K562 (cell line): ENCODE data around the gene C1orf56. TPM values are rescaled to one million over a fixed set of nuclear protein-coding genes. Genes with fewer than 3 reads are reported as not detected.
A peak's percentile ranks its signal among the peaks of the same experiment; 100 is the strongest.

Experiments
- BACH1 ChIP-seq: fragments of 200-800 bp; sonication (Bioruptor generic); IDR thresholded peaks from 2 replicates; pipeline ENCODE4 v1.6.1; 2016; ENCODE audit warnings: missing genetic modification characterization, missing compliant biosample characterization
- DPF2 ChIP-seq: fragments of 450-650 bp; IDR thresholded peaks from 2 replicates; pipeline ENCODE4 v1.6.1; 2016
- GATAD2A ChIP-seq: fragments of 450-650 bp; IDR thresholded peaks from 2 replicates; pipeline ENCODE4 v1.6.1; 2017
- TEAD1 ChIP-seq, 2 experiments: fragments of 450-650 bp in 1 of 2; sonication (generic) in 1 of 2; formaldehyde crosslinking; IDR thresholded peaks; 2 replicates each; pipeline versions ENCODE4 v1.4.0 to v1.8.0; 2020 to 2022; ENCODE audit warnings: mild to moderate bottlenecking in 2 of 2, missing genetic modification reagents in 1 of 2
- ZNF766 ChIP-seq: fragments of 200-800 bp; sonication (Bioruptor generic); conservative IDR thresholded peaks from 2 replicates; pipeline ENCODE4 v1.6.1; 2016; ENCODE audit warnings: missing genetic modification characterization, missing compliant biosample characterization
- polyA plus RNA-seq, 8 experiments: library from polyadenylated mRNA; depleted of rRNA in 4 of 8; stranded (reverse) in 5 of 8; unstranded in 3 of 8; fragments of >200 nt; fragmentation: Nextera tagmentation in 2 of 8; fragmentation: Illumina TruSeq in 1 of 8; extraction: Ambion mirVana in 2 of 8; extraction: Trizol in 1 of 8; gene quantifications; 2 replicates each; pipeline versions ENCODE4 v1.2.1 to v1.2.3, GENCODE V29; 2011 to 2014; ENCODE audit warnings: inconsistent platforms in 1 of 8, missing spikeins in 1 of 8
- total RNA-seq, 7 experiments: library from RNA; depleted of rRNA in 6 of 7; stranded (reverse); fragments of >200 nt in 6 of 7; fragmentation: Illumina TruSeq in 2 of 7; extraction: Trizol in 2 of 7; gene quantifications; 2 replicates each; pipeline versions ENCODE4 v1.2.1 to v1.2.3, GENCODE V29; 2011 to 2021; ENCODE audit warnings: low replicate concordance in 1 of 7
- TF ChIP-seq, protein P1 (sequence below): fragments of 450-650 bp; IDR thresholded peaks from 2 replicates; pipeline ENCODE4 v1.6.1; 2016; ENCODE audit warnings: mild to moderate bottlenecking, moderate library complexity
- TF ChIP-seq, protein P2 (sequence below): fragments of 200-800 bp; sonication (Bioruptor generic); IDR thresholded peaks from 2 replicates; pipeline ENCODE4 v1.6.1; 2017; ENCODE audit warnings: missing genetic modification characterization, missing compliant biosample characterization
- TF ChIP-seq, protein P3 (sequence below), 2 experiments: fragments of 450-650 bp in 1 of 2; sonication (generic) in 1 of 2; formaldehyde crosslinking in 1 of 2; IDR thresholded peaks in 1 of 2; conservative IDR thresholded peaks in 1 of 2; 2 replicates each; pipeline versions ENCODE4 v1.6.1 to v1.8.1; 2016 to 2023; ENCODE audit warnings: mild to moderate bottlenecking in 2 of 2, moderate library complexity in 2 of 2, inconsistent platforms in 1 of 2, missing genetic modification reagents in 1 of 2
- TF ChIP-seq, protein P4 (sequence below): fragments of 450-650 bp; IDR thresholded peaks from 2 replicates; pipeline ENCODE4 v1.6.1; 2016; ENCODE audit warnings: antibody characterized with exemption

Gene C1orf56
- total and polyA plus RNA-seq, 9 of the 15 experiments (the other 6 are each of a cell fraction or from before 2014, with no cell fraction given): 0.18 to 15.7 (median 1.1) TPM

DNA sequence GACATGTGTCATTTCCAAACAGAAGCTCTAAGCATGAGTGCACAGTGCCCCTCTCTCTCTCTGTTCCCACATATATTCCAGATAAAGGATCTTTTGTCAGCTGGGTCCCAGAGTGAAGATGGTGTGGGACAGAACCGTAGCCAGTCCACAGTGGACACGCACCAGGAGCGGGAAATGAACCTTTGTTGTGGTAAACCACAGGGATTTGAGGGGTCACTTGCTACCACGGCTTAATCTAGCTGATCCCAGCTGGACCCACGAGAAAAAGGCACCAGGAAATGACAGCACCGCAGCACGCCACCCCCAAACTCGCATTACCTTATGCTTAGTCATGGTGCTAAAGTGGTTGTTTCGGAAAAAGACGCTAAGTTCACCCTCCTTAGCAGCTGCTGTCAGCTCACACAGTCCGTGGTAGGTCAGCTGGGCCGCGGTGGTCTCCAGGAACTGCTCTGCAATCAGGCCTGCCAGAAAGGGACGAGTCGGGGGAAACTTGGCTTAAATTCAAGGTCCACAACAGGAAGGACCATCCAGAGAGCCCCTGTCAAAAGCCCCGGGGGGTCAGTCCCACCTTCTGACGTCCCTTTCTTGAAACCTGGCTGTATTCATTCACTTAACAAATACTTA is 48.4 kb upstream of the C1orf56 start (continued):
- peak; percentile 85 for TF ChIP-seq BACH1 (tag)
- TF ChIP-seq, protein P1, sequence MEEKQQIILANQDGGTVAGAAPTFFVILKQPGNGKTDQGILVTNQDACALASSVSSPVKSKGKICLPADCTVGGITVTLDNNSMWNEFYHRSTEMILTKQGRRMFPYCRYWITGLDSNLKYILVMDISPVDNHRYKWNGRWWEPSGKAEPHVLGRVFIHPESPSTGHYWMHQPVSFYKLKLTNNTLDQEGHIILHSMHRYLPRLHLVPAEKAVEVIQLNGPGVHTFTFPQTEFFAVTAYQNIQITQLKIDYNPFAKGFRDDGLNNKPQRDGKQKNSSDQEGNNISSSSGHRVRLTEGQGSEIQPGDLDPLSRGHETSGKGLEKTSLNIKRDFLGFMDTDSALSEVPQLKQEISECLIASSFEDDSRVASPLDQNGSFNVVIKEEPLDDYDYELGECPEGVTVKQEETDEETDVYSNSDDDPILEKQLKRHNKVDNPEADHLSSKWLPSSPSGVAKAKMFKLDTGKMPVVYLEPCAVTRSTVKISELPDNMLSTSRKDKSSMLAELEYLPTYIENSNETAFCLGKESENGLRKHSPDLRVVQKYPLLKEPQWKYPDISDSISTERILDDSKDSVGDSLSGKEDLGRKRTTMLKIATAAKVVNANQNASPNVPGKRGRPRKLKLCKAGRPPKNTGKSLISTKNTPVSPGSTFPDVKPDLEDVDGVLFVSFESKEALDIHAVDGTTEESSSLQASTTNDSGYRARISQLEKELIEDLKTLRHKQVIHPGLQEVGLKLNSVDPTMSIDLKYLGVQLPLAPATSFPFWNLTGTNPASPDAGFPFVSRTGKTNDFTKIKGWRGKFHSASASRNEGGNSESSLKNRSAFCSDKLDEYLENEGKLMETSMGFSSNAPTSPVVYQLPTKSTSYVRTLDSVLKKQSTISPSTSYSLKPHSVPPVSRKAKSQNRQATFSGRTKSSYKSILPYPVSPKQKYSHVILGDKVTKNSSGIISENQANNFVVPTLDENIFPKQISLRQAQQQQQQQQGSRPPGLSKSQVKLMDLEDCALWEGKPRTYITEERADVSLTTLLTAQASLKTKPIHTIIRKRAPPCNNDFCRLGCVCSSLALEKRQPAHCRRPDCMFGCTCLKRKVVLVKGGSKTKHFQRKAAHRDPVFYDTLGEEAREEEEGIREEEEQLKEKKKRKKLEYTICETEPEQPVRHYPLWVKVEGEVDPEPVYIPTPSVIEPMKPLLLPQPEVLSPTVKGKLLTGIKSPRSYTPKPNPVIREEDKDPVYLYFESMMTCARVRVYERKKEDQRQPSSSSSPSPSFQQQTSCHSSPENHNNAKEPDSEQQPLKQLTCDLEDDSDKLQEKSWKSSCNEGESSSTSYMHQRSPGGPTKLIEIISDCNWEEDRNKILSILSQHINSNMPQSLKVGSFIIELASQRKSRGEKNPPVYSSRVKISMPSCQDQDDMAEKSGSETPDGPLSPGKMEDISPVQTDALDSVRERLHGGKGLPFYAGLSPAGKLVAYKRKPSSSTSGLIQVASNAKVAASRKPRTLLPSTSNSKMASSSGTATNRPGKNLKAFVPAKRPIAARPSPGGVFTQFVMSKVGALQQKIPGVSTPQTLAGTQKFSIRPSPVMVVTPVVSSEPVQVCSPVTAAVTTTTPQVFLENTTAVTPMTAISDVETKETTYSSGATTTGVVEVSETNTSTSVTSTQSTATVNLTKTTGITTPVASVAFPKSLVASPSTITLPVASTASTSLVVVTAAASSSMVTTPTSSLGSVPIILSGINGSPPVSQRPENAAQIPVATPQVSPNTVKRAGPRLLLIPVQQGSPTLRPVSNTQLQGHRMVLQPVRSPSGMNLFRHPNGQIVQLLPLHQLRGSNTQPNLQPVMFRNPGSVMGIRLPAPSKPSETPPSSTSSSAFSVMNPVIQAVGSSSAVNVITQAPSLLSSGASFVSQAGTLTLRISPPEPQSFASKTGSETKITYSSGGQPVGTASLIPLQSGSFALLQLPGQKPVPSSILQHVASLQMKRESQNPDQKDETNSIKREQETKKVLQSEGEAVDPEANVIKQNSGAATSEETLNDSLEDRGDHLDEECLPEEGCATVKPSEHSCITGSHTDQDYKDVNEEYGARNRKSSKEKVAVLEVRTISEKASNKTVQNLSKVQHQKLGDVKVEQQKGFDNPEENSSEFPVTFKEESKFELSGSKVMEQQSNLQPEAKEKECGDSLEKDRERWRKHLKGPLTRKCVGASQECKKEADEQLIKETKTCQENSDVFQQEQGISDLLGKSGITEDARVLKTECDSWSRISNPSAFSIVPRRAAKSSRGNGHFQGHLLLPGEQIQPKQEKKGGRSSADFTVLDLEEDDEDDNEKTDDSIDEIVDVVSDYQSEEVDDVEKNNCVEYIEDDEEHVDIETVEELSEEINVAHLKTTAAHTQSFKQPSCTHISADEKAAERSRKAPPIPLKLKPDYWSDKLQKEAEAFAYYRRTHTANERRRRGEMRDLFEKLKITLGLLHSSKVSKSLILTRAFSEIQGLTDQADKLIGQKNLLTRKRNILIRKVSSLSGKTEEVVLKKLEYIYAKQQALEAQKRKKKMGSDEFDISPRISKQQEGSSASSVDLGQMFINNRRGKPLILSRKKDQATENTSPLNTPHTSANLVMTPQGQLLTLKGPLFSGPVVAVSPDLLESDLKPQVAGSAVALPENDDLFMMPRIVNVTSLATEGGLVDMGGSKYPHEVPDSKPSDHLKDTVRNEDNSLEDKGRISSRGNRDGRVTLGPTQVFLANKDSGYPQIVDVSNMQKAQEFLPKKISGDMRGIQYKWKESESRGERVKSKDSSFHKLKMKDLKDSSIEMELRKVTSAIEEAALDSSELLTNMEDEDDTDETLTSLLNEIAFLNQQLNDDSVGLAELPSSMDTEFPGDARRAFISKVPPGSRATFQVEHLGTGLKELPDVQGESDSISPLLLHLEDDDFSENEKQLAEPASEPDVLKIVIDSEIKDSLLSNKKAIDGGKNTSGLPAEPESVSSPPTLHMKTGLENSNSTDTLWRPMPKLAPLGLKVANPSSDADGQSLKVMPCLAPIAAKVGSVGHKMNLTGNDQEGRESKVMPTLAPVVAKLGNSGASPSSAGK: peak; percentile 63
- TF ChIP-seq, protein P2, sequence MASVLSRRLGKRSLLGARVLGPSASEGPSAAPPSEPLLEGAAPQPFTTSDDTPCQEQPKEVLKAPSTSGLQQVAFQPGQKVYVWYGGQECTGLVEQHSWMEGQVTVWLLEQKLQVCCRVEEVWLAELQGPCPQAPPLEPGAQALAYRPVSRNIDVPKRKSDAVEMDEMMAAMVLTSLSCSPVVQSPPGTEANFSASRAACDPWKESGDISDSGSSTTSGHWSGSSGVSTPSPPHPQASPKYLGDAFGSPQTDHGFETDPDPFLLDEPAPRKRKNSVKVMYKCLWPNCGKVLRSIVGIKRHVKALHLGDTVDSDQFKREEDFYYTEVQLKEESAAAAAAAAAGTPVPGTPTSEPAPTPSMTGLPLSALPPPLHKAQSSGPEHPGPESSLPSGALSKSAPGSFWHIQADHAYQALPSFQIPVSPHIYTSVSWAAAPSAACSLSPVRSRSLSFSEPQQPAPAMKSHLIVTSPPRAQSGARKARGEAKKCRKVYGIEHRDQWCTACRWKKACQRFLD (CRISPR knock-in tag): peak; percentile 71; the same call in 1 of the 2 replicates
- TF ChIP-seq TEAD1 (CRISPR knock-in tag; IDR thresholded peaks at IDR 0.05): no peak
- TF ChIP-seq GATAD2A: peak; percentile 93
- TF ChIP-seq, protein P3, sequence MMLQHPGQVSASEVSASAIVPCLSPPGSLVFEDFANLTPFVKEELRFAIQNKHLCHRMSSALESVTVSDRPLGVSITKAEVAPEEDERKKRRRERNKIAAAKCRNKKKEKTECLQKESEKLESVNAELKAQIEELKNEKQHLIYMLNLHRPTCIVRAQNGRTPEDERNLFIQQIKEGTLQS (IDR thresholded peaks at IDR 0.05): peak; percentile 77
- TF ChIP-seq, protein P3 (CRISPR knock-in tag; conservative IDR thresholded peaks at IDR 0.05): no peak
- TF ChIP-seq, protein P4, sequence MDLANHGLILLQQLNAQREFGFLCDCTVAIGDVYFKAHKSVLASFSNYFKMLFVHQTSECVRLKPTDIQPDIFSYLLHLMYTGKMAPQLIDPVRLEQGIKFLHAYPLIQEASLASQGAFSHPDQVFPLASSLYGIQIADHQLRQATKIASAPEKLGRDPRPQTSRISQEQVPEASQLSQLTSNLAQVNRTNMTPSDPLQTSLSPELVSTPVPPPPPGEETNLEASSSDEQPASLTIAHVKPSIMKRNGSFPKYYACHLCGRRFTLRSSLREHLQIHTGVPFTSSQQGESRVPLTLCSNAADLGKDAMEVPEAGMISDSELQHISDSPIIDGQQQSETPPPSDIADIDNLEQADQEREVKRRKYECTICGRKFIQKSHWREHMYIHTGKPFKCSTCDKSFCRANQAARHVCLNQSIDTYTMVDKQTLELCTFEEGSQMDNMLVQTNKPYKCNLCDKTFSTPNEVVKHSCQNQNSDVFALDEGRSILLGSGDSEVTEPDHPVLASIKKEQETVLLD: peak; percentile 86; the same call in 1 of the 2 replicates
- peak; percentile 90 for TF ChIP-seq DPF2
- TF ChIP-seq ZNF766 (CRISPR knock-in tag): peak; percentile 75
